Effector CD4-positive, alpha-beta T cell (primary cell): Measurements from ENCODE around the gene WDR81.
"Not testable (repeated sequence)": the region's sequence is repeated elsewhere in the genome, so short reads cannot be mapped to it uniquely, and the experiment has no call there.

Experiments used
- DNase-seq: peaks from one replicate; pipeline ENCODE4 v3.0.0-alpha.2; 2020

Gene WDR81

GRCh38 chr17:1713160-1713877 lies 11.2 kb upstream of the WDR81 start:
- DNase-seq = no peak

GRCh38 chr17:1713878-1714426 lies 10.6 kb upstream of the WDR81 start:
- DNase-seq = no peak

DNA sequence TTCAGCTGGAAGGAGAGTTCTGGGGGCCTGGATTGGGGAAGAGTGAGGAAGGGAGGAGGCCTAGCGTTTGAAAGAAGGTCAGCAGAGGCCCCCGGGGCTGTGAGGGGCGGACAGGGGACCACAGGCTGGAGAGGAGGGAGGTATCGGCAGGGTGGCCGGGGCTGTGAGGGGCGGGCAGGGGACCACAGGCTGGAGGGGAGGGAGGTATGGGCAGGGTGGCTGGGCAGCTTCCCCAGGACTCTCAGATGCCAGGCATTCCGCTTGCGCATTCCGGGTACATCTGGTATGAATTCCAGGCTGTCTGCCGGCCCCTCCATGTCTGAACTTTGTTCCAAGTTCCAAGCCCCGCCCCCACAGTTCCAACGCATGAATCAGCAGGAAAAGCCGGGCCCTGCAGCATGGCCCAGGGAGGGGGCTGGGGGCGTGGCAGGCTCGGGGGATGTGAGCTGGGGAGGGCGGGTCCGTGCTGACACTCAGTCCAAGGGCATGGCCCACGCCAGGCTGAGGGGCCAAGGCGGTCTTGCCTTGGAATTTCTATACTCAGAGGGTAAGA lies 10.0 kb upstream of the WDR81 start:
- no peak for DNase-seq

- DNase-seq = peak; percentile 35
Observed at GRCh38 chr17:1714980-1715802, 9.3 kb upstream of the WDR81 start.

- DNase-seq = no peak
Observed at GRCh38 chr17:1715803-1716075, 8.8 kb upstream of the WDR81 start.

- peak; percentile 100 for DNase-seq
Observed at GRCh38 chr17:1716076-1716911, 8.2 kb upstream of the WDR81 start.

DNA sequence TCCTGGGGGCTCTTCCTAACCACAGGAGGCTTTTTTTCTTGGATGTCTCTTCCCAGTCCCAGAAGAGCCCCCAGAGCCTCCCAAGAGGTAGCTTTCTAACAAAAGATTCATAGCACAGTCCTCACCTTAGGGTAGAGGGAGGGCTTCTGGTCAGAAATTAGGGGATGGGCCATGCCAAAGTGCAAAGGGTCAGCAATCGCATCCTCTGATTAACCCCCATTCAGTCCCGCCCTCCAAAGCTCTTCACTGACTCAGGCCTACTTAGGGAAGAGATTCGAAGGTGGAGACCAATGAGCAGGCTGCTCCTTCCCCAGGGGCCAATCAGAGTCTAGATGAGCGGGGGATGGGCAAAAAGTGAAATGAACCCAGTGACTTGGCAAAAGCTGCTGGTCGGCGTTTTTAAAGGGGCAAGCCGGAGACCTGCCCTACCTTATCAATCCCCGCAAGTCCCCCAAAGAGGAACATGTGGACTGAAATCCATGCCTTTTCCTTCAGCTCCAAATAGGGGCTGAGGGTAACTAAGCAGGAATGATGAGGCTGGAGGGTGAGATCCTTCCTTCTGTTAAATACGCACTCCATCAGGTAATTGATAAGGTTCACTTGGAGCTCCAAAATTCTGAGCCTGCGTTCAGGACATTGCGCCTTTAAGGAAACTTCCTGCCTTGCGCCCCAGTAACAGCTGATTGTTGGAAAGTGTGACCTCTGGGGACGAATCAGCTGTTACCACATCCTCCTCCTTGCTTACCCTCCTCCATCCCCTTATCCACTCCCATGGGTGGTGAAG lies 7.4 kb upstream of the WDR81 start:
- peak; percentile 67 for DNase-seq

DNA sequence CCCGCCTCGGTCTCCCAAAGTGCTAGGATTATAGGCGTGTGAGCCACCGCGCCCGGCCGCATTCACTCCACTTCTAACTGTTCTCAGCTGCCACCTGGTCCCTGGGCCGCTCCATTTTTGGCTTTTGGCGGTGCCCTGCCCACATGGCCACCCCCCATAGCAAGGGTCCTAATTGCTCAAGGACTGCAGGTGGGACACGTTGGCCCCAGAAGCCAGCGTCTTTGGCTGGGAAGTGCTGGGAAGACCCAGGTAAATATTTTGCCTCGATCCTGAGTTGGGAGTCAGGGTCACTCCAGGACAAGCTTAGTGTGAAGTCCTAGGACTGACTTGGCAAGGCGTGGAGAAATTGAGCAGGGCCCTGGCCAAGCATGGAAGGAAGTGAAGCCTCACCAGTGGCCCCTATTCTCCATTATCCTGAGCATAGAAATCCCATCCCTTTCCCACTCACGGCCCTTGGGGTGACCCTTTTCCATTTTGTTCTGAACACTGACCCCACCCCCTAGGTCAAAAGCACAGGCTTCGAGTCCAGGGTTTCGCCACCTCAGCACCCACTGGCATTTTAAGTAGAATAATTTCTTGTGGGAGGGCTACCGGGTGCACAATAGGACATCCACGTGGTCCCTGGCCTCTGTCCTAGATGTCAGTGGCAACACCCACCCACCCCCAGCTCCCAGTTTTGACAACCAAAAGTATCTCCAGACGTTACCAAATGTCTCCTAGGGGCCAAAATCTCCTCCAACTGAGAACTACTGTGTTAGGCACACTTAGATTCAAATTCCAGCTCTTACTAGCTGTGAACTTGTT lies 5.9 kb upstream of the WDR81 start:
- no peak for DNase-seq

- peak; percentile 64 for DNase-seq
Observed at GRCh38 chr17:1720856-1721386, 3.6 kb upstream of the WDR81 start.

GRCh38 chr17:1722022-1722421 lies 2.5 kb upstream of the WDR81 start:
- DNase-seq = not testable (repeated sequence)

DNA sequence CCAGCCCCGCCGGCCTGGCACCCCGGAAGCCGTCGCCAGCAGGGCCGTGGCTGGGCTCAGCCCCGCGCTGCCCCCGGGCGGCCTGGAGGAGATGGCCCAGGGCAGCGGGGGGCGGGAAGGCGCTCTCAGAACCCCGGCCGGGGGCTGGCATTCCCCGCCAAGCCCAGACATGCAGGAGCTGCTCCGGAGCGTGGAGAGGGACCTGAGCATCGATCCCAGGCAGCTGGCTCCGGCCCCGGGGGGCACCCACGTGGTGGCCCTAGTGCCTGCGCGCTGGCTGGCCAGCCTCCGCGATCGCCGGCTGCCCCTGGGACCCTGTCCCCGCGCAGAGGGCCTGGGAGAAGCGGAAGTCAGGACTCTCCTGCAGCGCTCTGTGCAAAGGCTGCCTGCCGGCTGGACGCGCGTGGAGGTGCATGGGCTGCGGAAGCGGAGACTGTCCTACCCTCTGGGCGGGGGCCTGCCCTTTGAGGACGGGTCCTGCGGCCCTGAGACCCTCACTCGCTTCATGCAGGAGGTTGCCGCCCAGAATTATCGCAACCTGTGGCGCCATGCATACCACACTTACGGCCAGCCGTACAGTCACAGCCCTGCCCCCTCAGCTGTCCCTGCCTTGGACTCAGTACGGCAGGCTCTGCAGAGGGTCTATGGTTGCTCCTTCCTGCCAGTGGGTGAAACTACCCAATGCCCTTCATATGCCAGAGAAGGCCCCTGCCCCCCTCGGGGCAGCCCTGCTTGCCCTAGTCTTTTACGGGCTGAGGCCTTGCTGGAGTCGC lies 551 bp downstream of the WDR81 start:
- DNase-seq = no peak

DNA sequence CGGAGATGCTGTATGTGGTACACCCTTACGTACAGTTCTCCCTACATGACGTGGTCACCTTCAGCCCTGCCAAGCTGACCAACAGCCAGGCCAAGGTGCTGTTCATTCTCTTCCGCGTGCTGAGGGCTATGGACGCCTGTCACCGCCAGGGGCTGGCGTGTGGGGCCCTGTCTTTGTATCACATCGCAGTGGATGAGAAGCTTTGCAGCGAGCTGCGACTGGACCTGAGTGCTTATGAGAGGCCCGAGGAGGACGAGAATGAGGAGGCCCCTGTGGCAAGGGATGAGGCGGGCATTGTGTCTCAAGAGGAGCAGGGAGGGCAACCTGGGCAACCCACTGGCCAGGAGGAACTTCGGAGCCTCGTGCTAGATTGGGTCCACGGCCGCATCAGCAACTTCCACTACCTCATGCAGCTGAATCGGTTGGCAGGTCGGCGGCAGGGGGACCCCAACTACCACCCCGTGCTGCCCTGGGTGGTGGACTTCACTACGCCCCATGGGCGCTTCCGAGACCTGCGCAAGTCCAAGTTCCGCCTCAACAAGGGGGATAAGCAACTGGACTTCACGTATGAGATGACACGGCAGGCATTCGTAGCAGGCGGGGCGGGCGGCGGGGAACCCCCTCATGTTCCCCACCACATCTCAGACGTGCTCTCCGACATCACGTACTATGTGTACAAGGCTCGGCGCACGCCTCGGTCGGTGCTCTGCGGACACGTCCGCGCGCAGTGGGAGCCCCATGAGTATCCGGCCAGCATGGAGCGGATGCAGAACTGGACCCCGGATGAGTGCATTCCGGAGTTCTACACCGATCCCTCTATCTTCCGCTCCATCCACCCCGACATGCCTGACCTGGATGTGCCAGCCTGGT lies 1.4 kb downstream of the WDR81 start:
- no peak for DNase-seq

DNA sequence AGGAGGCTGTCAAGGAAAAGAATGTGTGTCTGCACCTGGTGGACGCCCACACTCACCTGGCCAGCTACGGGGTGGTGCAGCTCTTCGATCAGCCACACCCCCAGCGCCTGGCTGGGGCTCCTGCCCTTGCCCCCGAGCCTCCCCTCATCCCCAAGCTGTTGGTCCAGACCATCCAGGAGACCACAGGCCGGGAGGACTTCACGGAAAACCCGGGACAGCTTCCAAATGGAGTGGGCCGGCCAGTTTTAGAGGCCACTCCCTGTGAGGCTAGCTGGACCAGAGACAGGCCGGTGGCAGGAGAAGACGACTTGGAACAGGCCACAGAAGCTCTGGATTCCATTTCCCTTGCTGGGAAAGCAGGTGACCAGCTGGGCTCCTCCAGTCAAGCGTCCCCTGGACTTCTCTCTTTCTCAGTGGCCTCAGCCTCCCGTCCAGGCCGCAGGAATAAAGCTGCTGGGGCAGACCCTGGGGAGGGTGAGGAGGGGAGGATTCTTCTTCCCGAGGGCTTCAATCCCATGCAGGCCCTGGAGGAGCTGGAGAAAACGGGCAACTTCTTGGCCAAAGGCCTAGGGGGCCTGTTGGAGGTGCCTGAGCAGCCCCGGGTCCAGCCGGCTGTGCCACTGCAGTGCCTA lies 2.2 kb downstream of the WDR81 start:
- no peak for DNase-seq

DNA sequence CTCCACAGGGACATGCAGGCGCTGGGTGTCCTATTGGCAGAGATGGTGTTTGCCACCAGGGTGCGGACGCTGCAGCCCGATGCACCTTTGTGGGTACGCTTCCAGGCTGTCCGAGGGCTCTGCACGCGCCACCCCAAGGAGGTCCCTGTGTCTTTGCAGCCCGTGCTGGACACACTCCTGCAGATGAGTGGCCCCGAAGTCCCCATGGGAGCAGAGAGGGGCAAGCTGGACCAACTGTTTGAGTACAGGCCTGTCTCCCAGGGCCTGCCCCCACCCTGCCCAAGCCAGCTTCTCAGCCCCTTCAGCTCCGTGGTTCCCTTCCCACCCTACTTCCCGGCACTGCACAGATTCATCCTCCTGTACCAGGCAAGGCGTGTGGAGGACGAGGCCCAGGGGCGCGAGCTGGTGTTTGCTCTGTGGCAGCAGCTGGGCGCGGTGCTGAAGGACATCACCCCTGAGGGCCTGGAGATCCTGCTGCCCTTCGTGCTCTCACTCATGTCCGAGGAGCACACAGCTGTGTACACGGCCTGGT lies 2.8 kb downstream of the WDR81 start:
- no peak for DNase-seq

DNA sequence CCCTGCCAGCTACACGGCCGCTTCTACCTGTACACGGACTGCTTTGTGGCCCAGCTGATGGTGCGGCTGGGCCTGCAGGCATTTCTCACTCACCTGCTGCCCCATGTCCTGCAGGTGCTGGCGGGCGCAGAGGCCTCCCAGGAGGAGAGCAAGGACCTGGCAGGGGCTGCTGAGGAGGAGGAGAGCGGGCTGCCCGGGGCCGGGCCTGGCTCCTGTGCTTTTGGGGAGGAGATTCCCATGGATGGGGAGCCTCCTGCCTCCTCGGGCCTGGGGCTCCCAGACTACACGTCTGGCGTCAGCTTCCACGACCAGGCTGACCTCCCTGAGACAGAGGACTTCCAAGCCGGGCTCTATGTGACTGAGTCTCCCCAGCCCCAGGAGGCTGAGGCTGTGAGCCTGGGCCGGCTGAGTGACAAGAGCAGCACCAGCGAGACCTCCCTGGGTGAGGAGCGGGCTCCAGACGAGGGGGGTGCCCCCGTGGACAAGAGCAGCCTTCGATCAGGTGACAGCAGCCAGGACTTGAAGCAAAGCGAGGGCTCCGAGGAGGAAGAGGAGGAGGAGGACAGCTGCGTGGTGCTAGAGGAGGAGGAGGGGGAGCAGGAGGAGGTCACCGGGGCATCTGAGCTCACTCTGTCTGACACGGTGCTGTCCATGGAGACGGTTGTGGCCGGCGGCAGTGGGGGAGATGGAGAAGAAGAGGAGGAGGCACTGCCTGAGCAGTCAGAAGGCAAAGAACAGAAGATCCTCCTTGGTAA lies 3.5 kb downstream of the WDR81 start:
- no peak for DNase-seq

DNA sequence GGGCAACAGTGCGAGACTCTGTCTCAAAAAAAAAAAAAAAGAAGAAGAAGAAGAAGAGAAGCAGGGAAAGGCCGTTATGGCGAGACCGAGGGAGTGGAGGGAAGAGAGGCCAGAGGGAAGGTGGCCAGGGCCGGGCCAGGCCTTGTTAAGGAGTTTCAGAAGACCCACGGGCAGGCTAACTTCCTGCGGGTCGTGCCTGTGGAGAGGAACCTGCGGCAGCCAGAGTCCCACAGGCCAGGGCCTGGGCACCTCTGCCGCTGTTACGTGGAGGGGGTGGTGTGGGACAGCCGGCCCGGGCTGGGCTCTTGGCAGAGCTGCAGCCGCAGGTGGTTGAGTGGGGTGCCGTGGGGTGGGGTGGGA lies 5.4 kb downstream of the WDR81 start:
- no peak for DNase-seq

GRCh38 chr17:1730326-1731193 lies 6.1 kb downstream of the WDR81 start:
- DNase-seq = no peak
